ENCODE results near the gene FAM20C. TPM values are rescaled to one million over a fixed set of nuclear protein-coding genes. Genes with fewer than 3 reads are reported as not detected.

Gene FAM20C
- total RNA-seq, 1 experiment from 2014 or later = 62.6 TPM

GRCh38 chr7:209416-209815 lies 17.0 kb downstream of the FAM20C start:
- no peaks in the 10 kb centered on the region for H3K27me3 ChIP-seq (ENCODE audit: insufficient read depth, low read length)
- H2AFZ ChIP-seq (ENCODE audit: low read length) = no peak overlapping the region
- no peak overlapping the region for H4K91ac ChIP-seq (ENCODE audit: insufficient read length, low read depth, low read length)
- Mint-ChIP-seq H3K27ac (no peak overlapping the region; a peak in 1 of 7 replicates), H3K27me3 (ENCODE audit: low read depth) (peaks cover 1% of the 10 kb centered on the region; the same call in 1 of the 2 replicates), H3K9me3 (peaks cover 0 to 9% of the 10 kb centered on the region in 2 experiments; a peak in 2 of 5 replicates), H3K36me3 (ENCODE audit: insufficient read depth in 1 of 3, low read depth in 3 of 3) (peaks cover 43 to 68% (median 59%) of the 10 kb centered on the region in 3 experiments), H3K4me1 (peaks cover 7 to 8% of the 10 kb centered on the region in 2 experiments; a peak in 3 of 4 replicates), H3K4me3 (no peak overlapping the region)
- no peak overlapping the region for H2AK5ac ChIP-seq (ENCODE audit: insufficient read length, low read length)
- H3K23me2 ChIP-seq (ENCODE audit: insufficient read length, low read depth, low read length, poor library complexity, severe bottlenecking) = no peaks in the 10 kb centered on the region
- H3K9me3 ChIP-seq (ENCODE audit: control insufficient read depth, low read depth, low read length) = no peaks in the 10 kb centered on the region
- H4K20me1 ChIP-seq (ENCODE audit: control insufficient read depth, insufficient read depth, insufficient read length) = peaks cover 2% of the 10 kb centered on the region
- no peaks in the 10 kb centered on the region; the same call in 1 of the 2 replicates for H3K79me2 ChIP-seq (ENCODE audit: insufficient read depth, low read length)
- no peak overlapping the region for H3K23ac ChIP-seq (ENCODE audit: insufficient read length, low read depth, low read length)
- H2BK120ac ChIP-seq (ENCODE audit: low read depth, low read length, poor library complexity, severe bottlenecking) = no peak overlapping the region
- no peaks in the 10 kb centered on the region for H3K79me1 ChIP-seq (ENCODE audit: insufficient read depth, low read depth, low read length, poor library complexity, severe bottlenecking)
- H4K8ac ChIP-seq (replicated peaks; ENCODE audit: insufficient read length, low read depth, low read length) = no peak overlapping the region
- no peak overlapping the region for H3K18ac ChIP-seq (ENCODE audit: insufficient read length, low read depth, low read length)
- H3K4ac ChIP-seq (ENCODE audit: low read depth, low read length) = no peak overlapping the region
- no peak for DNase-seq
- H2BK5ac ChIP-seq (ENCODE audit: insufficient read length, low read length) = no peak overlapping the region
- no peak overlapping the region for H2BK20ac ChIP-seq (ENCODE audit: low read depth, low read length, poor library complexity, severe bottlenecking)
- no peak overlapping the region for H3K27ac ChIP-seq (ENCODE audit: insufficient read length, low read depth, low read length)
- TF ChIP-seq, protein P1, sequence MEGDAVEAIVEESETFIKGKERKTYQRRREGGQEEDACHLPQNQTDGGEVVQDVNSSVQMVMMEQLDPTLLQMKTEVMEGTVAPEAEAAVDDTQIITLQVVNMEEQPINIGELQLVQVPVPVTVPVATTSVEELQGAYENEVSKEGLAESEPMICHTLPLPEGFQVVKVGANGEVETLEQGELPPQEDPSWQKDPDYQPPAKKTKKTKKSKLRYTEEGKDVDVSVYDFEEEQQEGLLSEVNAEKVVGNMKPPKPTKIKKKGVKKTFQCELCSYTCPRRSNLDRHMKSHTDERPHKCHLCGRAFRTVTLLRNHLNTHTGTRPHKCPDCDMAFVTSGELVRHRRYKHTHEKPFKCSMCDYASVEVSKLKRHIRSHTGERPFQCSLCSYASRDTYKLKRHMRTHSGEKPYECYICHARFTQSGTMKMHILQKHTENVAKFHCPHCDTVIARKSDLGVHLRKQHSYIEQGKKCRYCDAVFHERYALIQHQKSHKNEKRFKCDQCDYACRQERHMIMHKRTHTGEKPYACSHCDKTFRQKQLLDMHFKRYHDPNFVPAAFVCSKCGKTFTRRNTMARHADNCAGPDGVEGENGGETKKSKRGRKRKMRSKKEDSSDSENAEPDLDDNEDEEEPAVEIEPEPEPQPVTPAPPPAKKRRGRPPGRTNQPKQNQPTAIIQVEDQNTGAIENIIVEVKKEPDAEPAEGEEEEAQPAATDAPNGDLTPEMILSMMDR (conservative IDR thresholded peaks at IDR 0.05) = no peak
- H3K4me1 ChIP-seq (ENCODE audit: insufficient read depth, low read length) = no peaks in the 10 kb centered on the region
- H3K4me2 ChIP-seq (ENCODE audit: insufficient read depth, insufficient read length, low read length) = no peak overlapping the region
- no peak overlapping the region for H3K9ac ChIP-seq (ENCODE audit: extremely low read depth, insufficient read length, low read length)
- no peak overlapping the region for H2BK15ac ChIP-seq (ENCODE audit: low read depth, low read length)
- H3T11ph ChIP-seq (ENCODE audit: low read length) = no peak overlapping the region
- H3K56ac ChIP-seq (ENCODE audit: insufficient read length, low read depth, low read length) = no peak overlapping the region
- H3K14ac ChIP-seq (ENCODE audit: insufficient read depth, low read length) = no peak overlapping the region
- no peak overlapping the region for H2BK12ac ChIP-seq (ENCODE audit: insufficient read length, low read depth, low read length)
- no peak overlapping the region for H4K5ac ChIP-seq (ENCODE audit: insufficient read length, low read depth, low read length)
- no CpG with 5 or more reads among the region's 10 CpGs for WGBS (ENCODE audit: extremely low coverage, insufficient read length, low lambda C conversion rate)
